Glomerular endothelial cell (primary cell): Measurements from ENCODE around the gene GDF11. TPM values are rescaled to one million over a fixed set of nuclear protein-coding genes. Genes with fewer than 3 reads are reported as not detected.

ENCODE experiments used
- DNase-seq: peaks from one replicate; pipeline ENCODE4 v3.0.0-alpha.2; 2011; ENCODE audit warnings: low read depth, low spot score; ENCODE audit errors: extremely low read depth
- total RNA-seq: library from RNA; depleted of rRNA; stranded (reverse); fragments of >200 nt; gene quantifications from 2 replicates; pipeline ENCODE4 v1.2.3, GENCODE V29; 2015

The GDF11 gene
- total RNA-seq: 6.1 and 12.5 TPM in 2 replicates

DNA sequence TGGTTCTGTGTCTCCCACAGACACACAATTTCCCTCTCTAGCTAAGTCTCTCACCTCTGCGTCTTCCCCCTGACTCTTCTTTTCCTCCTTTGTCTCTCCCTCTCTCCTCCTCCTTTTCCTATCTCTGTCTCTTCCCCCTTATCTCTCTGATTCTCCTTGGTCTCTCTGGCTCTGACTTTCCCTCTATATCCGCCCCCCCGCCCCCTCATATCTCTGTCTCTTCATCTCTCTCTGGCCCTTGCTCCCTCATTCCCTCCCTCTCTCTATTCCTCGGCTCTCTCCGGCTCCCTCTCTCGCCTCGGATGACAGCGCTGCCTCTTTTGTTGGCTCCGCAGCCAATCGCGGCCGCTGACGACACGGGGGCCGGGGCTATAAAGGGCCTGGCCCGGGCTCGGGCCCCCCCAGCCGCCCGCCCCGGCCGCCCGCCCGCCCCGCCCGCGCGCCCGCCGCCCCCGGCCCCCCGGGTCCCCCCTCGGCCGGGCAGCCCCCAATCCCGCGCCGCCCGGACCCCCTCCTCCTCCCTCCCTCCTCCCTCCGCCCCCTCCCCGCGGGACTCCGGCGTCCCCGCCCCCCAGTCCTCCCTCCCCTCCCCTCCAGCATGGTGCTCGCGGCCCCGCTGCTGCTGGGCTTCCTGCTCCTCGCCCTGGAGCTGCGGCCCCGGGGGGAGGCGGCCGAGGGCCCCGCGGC, at the start of gene GDF11:
Gene GDF11 (plus strand): TSS at position 404 of the 687 bp plus-strand sequence. CDS start 195 bp downstream, at position 599.
- DNase-seq: no peak

DNA sequence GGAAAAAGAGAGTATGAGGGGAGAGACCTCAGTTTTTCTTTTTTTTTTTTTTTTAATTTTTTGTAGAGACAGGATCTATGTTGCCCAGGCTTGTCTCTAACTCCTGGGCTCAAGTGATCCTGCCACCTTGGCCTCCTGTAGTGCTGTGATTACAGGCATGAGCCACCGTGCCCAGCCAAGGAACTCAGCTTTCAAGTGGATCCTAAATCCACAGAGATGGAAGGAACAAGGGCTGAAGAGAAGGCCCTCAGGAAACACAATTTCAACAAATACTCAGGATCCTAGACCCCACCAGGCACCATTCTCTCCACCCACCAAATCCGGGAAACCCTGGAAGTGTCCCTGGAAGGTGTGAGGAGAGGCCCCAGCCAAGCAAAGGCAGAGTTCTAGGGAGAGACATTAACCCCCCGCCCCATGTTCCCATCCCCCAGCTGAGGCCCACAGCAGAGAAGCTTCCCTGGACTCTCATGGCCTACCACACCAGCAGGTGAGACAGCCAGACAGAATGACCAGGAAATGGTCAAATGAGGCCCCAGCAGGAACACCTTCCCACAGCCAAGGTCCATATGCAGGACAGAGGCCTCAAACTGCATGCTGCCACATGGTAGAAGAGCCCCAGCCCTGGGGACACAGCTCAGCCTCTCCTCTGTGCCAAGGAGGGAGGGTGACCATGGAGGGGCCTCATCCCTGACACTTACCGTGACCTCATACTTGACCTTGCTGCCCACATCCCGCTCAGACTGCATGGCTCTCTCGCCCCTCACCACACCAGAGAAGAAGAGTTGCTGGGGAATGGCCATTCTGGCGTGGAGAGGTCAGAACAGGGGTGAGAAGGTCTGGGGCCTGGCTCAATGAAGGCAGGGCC, 49.4 kb upstream of the GDF11 start:
- DNase-seq: no peak

DNA sequence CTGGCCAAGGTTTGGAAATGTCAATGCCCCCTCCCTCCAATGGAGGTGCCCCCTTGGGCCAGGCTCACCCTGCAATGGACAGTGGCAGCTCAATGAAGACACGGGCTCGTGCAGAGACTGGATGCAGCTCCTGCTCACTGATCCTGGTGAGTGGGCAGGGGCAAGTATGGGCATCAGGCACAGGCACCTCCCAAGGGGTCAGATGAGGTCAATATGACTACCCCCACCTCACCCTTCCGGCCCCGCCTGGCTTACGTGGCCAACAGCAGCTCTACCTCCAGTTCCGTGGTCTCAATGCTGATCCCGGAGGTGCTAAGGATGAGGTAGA, 48.8 kb upstream of the GDF11 start:
- DNase-seq: no peak

DNA sequence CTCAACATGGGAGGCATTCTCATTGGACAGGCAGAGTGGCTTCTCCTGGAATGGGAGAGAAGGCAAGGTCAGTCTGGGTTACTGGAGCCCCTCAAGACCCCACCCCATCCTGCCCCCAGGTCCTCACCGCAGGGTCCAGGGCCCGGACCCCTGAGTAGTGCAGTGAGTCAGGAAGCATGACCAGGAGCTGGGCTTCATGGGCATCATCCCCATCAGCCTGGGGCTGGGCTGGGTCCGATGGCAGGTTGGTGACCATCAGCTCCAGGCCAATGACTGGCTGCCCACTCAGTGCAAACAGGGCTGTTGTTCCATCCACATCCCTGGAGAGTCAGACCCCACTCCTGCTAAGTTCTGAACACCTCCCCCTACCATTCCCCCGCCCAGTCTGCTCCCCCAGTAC, 48.3 kb upstream of the GDF11 start:
- no peak for DNase-seq

DNA sequence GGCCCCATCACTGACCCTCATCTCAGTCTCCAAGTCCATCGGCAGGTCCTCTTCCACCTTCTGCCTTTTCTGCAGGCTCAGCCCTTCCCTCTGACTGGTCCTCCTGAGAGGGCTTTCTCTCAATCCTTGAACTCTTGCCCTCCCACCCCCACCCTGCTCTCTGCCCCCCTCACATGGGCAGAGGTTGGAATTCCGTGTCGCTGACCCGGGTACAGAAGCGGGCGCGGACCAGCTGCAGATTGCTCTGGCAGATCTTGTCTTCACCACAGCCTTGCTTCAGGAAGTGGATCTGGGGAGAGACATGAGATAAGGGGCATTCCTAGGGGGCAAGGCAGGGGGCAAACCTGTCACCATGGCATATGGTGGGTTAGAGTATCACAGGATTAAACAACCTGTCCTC, 47.6 kb upstream of the GDF11 start:
- DNase-seq: no peak

DNA sequence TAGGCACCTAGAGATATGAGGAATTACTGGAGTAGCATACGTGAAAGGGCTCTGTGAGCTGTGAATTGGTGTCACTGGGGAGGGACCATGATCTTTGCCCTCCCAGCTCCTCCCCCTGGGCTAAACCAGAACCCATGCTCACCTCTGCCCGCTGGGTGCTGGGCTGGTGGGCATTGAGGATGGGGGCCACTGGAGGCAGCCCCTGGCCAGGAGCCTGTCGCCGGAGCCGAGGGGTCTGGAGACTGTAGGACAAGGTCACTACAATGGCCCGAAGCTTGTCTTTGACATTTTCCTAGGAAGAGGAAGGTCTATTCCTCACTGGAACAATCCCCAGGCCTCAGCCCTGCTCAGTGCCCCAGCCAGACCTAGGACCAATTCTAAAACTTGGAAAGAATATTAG, 46.8 kb upstream of the GDF11 start:
- DNase-seq: no peak

DNA sequence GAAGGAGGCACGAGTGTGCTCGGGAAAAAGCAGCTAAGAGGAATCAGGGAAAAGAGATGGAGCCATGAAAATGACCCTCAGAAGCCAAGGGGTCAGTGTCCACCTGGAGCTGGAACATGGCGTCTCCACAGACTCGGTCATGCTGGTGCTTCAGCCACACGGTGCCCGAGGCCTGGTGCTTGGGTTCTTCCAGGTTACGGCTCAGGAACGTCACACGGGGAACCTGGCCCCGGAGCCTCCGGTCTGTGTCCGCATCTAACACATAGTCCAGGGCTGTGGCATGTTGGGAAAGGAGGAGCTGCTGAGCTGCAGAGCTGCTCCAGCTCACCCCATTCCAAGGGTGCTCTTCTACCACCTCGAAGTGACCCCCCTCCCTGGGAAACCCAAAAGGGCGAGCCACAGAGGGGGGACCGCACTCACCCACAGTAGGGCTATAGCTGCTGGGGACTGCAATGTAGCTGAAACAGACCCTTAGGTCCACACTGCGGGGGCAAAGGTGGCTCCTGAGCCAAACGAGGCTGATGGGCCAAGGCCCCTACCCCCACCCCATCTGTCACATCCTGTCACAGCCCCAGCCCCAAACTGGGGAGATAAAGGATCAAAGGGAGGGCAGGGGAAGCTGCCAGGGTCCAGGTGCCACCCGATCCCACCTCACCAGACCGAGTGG, 46.0 kb upstream of the GDF11 start:
- no peak for DNase-seq

DNA sequence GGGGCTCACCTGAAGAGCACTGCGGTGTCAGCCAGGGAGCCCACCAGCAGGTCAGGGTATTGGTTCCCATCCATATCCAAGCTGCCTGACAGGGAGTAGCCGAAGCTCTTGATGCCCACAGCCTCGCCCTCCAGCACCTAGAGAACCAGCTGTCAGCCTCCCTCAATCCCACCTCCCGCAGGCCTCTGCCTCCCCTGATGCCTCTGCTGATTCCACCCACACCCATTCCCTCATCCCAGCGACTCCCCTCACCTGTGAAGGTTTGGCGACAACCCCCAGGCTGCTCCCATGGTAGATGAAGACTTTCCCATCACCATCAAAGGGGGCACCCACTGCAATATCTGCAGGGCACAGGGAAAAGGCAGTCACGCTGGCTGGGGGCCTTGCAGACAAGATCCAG, 45.2 kb upstream of the GDF11 start:
- no peak for DNase-seq

DNA sequence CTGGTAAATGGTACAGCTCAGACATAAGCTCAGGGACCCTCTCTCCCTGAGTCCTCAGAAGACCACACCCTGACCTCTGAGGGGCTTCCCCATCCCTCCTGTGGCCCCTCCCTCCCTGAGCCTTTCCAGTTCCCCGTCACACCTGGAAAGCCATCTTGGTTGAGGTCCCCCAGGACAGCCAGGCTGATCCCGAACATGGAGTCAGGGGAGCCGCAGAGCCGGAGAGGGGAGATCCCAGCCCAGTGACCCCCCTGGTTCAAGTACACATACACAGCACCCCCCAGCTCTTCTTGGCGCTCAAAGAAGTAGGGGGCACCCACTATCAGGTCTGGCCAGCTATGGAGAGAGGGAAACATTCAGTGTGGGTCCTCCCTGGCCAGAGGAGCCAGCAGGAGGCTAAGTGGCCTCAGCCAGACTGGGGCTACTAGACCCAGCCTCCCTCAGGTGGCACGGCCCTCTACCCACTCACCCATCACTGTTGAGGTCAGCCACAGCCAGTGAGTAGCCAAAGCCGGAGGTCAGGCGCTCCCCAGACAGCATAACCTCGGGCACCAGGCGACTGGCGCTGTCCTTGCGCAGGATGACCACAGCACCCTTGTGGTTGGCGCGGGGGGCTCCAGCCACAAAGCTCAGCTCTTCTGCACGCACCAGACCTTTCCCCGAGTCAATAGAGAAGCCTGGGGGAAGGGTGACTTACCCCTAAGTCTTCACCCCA, 44.5 kb upstream of the GDF11 start:
- DNase-seq: no peak

DNA sequence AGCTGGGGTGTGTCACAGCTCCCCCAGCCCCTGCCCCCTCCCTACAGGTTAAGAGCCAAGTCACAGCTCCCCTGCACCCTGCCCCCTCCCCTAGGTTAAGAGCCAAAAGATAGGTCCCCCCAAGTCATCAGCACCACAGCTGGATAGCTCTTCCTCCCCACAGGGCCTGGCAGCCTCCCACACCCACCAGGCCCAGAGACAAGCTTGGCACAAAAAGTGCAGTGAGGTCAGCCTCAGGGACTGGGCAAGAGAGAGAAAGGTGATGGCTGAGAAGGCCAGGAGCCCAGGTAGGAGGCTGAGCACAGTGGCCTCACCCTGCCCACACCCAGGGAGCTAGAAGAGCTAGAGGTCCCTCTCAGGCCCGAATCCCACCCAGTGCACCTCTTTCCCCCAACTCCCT, 44.0 kb upstream of the GDF11 start:
- DNase-seq: no peak

DNA sequence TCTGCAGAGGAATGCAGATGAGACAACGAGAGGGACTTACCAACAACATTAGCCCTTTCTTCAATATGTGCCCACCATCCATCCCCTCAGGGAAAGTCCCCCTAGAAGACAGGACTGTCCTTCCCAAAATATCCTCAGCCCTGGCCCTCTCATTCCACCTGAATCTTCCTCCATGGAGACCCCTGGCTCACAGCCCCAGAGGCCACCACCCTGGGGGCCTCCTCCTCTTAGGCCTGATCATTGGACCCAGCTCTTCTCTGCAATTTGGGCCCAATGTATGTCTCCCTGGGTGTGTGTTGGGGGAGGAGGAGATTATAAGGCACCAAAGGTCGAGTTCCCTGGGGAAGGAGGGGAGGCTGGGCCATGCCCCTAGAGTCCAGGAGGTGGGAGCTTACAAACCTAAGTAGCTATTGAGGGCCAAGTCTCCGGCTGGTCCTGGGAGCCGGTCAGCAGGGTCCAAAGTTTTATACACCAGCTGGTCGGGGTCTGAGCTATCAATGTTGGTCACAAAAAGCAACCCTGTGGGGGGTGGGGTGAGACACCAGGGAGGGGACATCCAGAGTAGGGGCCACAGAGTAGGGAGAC, 43.4 kb upstream of the GDF11 start:
- DNase-seq: no peak

DNA sequence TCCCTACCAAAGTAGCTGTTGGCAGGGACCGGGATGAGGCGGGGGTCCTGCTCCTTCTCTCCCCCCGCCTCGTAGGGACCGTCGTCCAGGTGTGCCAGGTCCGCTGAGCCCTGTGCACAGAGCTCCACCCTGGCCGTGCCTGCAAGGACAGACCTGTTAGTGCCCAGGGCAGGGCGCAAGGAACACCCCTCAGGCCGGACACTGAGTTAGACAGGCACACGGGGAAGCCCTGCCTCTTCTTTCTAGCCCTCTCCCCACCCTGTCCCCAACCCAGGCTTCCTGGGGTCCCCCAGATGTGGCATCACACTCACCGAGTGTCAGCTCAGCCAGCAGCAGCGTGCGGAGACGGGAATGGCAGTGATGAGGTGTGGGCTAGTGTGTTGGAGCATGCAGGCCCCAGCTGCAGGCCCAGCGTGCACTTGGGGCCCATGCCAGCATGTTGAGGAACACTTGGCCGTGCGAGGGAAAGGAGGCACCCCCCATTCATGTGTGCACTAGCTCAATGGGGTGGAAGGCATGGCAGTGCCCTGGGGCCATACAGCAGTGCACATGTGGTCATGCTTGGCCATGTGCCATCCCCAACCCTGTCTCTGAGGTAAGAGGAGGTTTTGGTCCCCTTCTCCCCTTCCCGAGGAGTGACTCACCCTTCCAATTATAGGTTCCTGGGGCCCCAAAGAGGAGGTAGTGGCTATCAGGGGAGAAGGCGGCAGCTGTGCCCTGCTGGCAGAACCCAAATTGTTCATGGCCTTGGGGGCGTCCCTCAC, 42.5 kb upstream of the GDF11 start:
- DNase-seq: no peak

DNA sequence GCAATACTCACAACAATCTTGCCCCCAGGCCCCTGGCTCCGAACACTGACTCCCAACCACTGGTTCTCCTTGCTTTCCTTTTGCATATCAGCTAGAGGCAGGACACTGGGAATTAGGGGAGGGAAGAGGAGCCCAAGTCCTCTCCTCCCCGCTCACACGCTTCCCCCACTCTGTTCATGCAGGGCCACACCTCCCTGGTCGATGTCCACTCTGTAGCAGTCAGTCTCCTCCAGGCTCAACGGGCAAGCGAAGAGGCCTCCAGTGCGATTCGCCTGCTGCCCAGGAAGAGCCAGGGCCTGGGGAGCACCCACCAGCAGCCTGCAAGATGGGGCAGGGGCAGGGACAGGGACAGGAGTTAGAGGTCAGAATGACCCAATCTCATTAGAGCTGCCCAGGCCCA, 40.1 kb upstream of the GDF11 start:
- no peak for DNase-seq

DNA sequence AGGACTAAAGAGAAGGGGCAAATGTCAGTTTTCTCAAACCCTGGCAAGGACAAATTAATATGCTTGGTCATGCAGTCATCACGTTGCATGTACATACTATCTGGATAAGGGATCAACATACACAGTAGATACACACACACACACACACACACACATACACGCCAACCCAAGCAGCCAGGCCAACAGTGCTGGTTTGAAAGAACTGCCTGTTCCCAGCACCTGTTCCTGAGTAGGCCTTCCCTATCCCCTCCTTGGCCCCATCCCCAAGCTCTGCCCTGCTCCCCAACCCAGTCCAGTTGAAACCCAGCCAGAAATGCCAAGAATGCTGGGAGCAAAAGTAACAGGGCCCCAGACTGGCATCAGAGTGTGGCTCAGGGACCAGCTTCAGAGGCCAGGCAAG, 39.6 kb upstream of the GDF11 start:
- no peak for DNase-seq

DNA sequence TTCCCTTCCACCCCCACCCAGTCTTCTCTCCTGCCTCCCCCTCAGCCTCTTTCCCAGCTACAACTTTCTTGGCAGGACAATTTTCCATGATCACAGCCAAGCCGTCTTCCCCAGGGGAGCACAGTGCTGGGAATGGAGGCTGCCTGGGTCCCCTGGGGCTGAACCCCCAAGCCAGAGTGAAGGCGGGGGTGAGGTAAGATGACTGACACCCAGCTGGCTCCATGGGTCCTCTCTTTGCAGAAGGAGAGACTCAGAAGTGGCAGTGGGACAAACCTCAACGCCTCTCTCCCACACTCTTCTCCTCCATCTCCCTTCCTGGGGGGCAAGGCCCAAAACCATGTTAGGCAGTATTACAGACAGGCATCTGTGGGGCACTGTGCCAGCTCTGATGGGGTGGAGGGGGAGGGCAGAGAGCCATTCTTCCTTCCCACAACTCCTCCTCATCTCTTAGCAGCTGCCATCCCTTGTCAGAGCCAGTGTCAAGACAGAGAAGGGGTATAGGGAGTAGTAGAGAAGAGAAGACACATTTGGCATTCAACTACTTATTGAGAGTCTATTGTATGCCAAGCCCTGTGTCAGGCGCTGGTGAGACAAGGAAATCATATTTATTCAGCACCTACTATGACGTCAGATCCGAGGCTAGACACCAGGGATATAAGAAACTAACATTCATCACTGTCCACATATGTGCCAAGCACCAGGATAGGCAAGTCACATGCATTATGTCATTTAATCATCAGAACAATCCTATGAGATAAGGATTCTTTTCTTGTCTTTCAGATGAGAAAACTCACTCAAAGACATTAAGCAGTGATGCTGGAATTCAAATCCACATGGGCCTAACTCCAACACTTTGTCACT, 38.8 kb upstream of the GDF11 start:
- DNase-seq: no peak

DNA sequence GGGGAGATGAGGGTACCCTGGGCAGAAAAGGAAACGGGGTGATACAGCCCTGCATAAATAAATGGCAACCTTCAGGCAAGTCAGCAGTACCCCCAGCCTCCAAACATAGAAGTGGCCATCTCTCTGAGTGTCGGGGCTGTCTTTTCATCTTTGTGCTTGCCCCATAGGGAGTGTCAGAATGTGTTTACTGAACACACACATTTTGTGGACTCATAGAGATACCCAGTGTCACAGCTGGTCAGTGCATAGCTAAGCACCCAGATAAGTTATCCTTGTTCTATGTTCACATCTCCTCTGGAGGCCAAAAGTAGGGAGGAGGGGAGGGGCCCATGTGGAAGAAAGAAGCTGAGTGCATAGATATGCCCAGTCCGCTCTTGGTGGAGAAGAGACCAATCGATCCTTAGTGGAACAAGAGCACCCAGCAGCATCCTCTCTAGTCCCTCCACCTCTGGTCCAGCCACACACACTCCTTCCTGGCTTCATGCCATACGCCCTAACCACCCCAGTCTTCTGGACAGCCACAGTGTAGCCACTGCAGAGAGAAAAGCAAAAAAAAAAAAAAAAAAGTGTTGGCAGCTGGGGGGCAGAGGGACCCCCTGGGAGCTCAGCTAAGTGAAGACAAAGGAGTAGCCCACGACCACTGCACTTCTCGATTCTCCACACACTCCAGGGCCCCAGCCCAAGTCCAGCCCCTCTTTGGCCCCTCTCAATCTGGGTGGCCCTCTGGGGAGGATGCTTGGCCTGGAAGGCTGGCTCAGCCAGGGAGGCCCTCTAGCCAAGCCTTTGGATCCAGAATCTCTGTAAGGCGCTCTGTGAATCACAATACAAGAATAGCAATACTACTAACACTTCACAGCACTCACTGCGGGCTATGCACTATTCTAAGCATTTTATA, 37.9 kb upstream of the GDF11 start:
- DNase-seq: no peak

DNA sequence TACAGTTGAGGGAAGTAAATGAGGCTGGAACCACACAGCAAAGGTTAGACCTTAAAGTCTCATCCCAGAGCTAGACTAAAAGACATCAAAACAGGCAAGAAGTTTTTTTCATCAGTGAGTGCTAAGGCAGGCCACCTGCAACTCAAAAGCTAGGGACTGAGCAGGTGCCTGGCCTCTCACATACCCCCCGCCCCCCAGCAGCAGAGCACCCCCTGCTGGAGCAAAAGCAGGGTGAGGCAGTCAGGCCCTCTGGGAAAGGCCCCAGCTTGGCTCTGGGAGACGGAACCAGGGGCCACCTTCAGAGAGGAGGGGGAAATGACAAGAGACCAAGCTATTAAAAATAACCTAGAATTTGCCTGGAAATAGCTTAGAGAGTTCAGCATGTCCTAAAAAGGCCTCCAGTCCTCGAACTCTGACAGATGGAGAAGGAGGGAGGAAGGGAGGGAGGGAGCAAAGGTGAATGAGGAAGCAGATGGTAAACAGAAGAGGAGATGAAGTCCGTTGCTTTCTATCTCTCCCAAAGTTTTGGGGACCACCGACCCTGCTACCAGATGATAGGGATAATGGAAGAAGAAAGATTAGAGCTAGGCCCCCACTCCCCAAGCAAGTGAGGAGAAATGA, 37.0 kb upstream of the GDF11 start:
- no peak for DNase-seq
